ENCODE measurements around the gene CLEC2D.
"Not testable (repeated sequence)": the region's sequence is repeated elsewhere in the genome, so short reads cannot be mapped to it uniquely, and the experiment has no call there.

Gene CLEC2D

DNA sequence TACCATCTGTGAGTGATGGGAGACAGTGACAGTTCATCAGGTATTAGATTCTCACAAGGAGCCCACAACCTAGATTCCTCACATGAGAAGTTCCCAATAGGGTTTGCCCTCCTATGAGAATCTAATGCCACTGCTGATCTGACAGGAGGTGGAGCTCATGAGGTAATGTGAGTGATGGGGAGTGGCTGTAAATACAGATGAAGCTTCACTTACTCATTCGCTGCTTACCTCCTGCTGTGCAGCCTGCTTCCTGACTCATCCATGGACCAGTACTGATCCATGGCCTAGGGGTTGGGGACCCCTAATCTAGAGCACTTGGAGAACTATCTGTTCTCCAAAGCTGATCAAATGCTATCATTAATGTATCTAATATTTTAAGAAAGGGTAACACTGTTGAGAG, 17.7 kb downstream of the CLEC2D start:
- Histone ChIP-seq H3K4me3 (ENCODE audit: low read length) (no peak overlapping the region), H3K4me2 (ENCODE audit: low read length) (no peak overlapping the region), H3K9ac (ENCODE audit: low read depth, low read length) (no peak overlapping the region), H3K4me1 (ENCODE audit: control insufficient read depth, insufficient read depth, low read length) (peaks cover 8% of the 10 kb centered on the region), H3K9me3 (replicated peaks; ENCODE audit: low read length) (no peaks in the 10 kb centered on the region), H3K36me3 (ENCODE audit: insufficient read depth, low read length) (peaks cover 9% of the 10 kb centered on the region), H3K27me3 (ENCODE audit: control insufficient read depth, insufficient read depth, low read length) (no peaks in the 10 kb centered on the region)

DNA sequence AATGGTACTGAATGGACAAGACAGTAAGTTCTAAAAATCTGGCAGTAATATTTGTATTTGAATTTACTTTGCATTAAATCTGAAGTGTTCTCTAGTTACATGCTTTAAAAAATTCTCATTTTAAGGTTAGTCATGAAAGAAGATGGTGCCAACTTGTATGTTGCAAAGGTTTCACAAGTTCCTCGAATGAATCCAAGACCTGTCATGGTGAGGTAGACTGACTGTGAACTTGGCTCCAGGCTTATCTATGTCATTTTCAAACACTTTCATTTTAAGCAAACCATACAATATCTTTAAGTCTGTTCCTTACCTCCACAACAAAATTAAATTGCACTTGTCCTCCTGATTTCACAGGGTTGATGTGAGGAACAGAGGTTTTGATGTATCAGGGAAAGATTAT, 23.4 kb downstream of the CLEC2D start:
- Histone ChIP-seq H3K4me3 (ENCODE audit: low read length) (no peak overlapping the region), H3K27me3 (ENCODE audit: control insufficient read depth, insufficient read depth, low read length) (no peaks in the 10 kb centered on the region), H3K4me1 (ENCODE audit: control insufficient read depth, insufficient read depth, low read length) (no peaks in the 10 kb centered on the region), H3K36me3 (ENCODE audit: insufficient read depth, low read length) (peaks cover 9% of the 10 kb centered on the region), H3K4me2 (ENCODE audit: low read length) (no peak overlapping the region), H3K9me3 (replicated peaks; ENCODE audit: low read length) (no peaks in the 10 kb centered on the region), H3K9ac (ENCODE audit: low read depth, low read length) (no peak overlapping the region)

DNA sequence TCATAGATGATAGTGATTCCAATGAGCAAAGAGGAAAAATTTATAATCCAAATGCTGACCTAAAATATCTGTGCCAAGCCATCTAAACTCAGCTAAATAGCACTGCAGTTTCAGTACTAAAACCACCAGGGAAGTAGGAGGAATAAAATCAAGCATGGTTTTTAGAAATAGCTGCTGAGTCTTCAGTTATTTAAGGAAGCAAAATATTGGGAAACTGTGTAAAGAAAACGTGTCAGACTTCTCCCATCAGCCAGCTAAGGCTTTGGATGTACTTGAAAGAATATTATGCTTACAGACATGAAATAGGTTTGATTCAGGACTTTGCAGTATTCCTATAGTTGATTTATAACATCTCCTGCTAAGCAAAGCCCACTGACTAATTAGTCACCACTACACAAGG, 24.7 kb downstream of the CLEC2D start:
- Histone ChIP-seq H3K4me3 (ENCODE audit: low read length) (no peak overlapping the region), H3K9me3 (replicated peaks; ENCODE audit: low read length) (no peaks in the 10 kb centered on the region), H3K36me3 (ENCODE audit: insufficient read depth, low read length) (peaks cover 4% of the 10 kb centered on the region), H3K4me2 (ENCODE audit: low read length) (no peak overlapping the region), H3K4me1 (ENCODE audit: control insufficient read depth, insufficient read depth, low read length) (no peaks in the 10 kb centered on the region), H3K27me3 (ENCODE audit: control insufficient read depth, insufficient read depth, low read length) (no peaks in the 10 kb centered on the region), H3K9ac (ENCODE audit: low read depth, low read length) (no peak overlapping the region)

DNA sequence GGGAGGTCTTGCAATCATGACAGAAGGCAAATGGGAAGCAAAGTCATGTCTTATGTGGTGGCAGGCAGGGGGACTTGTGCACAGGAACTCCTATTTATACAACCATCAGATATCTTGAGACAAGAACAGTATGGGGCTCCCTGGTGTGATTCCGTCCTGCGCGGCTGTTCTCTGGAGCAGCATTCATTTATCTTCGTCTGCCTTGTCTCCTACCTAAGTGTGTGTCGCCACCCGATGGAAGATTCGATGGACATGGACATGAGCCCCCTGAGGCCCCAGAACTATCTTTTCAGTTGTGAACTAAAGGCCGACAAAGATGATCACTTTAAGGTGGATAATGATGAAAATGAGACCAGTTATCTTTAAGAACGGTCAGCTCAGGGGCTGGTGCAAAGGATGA, 25.6 kb downstream of the CLEC2D start:
- not testable (repeated sequence) for H3K36me3 ChIP-seq (ENCODE audit: insufficient read depth, low read length); H3K4me3 ChIP-seq (ENCODE audit: low read length)

DNA sequence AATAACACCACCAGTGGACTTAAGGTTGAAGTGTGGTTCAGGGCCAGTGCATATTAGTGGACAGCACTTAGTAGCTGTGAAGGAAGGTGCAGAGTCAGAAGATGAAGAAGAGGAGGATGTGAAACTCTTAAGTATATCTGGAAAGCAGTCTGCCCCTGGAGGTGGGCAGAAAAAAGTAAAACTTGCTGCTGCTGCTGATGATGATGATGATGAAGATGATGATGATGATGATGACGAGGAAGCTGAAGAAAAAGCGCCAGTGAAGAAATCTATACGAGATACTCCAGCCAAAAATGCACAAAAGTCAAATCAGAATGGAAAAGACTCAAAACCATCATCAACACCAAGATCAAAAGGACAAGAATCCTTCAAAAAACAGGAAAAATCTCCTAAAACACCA, 26.1 kb downstream of the CLEC2D start:
- not testable (repeated sequence) for H3K4me2 ChIP-seq (ENCODE audit: low read length); H3K9me3 ChIP-seq (replicated peaks; ENCODE audit: low read length); H3K4me1 ChIP-seq (ENCODE audit: control insufficient read depth, insufficient read depth, low read length); H3K36me3 ChIP-seq (ENCODE audit: insufficient read depth, low read length); H3K9ac ChIP-seq (ENCODE audit: low read depth, low read length); H3K27me3 ChIP-seq (ENCODE audit: control insufficient read depth, insufficient read depth, low read length); H3K4me3 ChIP-seq (ENCODE audit: low read length)

More for the DNA sequence above, 25.6 kb downstream of the CLEC2D start:
- not testable (repeated sequence) for H3K9me3 ChIP-seq (replicated peaks; ENCODE audit: low read length); H3K9ac ChIP-seq (ENCODE audit: low read depth, low read length); H3K4me2 ChIP-seq (ENCODE audit: low read length); H3K4me1 ChIP-seq (ENCODE audit: control insufficient read depth, insufficient read depth, low read length); H3K27me3 ChIP-seq (ENCODE audit: control insufficient read depth, insufficient read depth, low read length)

DNA sequence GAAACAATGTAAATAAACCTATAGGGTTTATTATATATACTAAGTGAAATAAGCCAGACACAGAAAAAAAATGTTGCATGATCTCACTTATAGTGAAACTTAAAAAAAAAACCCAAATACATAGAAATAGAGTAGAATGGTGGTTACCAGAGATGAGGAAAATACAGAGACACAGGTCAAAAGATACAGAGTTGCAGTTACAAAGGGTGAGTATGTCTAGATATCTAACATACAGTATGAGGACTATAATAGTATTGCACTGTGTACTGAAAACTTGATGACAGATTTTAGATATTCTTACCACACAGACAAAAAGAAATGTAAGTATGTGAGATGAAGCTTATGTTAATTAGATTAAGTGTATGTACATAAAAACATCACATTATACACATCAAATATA, 28.1 kb downstream of the CLEC2D start:
- H3K27me3 ChIP-seq (ENCODE audit: control insufficient read depth, insufficient read depth, low read length) = no peaks in the 10 kb centered on the region
- no peaks in the 10 kb centered on the region for H3K9me3 ChIP-seq (replicated peaks; ENCODE audit: low read length)
- no peaks in the 10 kb centered on the region for H3K36me3 ChIP-seq (ENCODE audit: insufficient read depth, low read length)
- no peak overlapping the region for H3K4me3 ChIP-seq (ENCODE audit: low read length)
- no peak overlapping the region for H3K9ac ChIP-seq (ENCODE audit: low read depth, low read length)
- H3K4me2 ChIP-seq (ENCODE audit: low read length) = no peak overlapping the region
- peaks cover 5% of the 10 kb centered on the region for H3K4me1 ChIP-seq (ENCODE audit: control insufficient read depth, insufficient read depth, low read length)

DNA sequence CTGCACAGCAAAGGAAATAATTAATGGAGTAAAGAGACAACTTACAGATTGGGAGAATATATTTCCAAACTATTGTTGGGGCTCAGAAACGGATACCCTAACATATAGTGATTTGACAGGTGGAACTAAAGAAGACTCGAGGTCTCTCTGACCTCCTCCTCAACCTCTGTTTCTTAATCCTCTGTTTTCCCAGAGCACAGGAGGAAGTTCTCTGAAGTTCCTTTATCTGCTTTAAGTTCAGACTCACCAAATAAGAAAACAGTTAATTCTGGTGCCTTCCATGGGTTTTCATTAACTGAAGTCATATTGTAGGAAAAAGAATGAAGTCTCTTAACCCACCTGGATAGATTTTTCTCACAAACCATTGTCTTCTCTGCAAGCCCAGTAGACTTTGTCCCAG, 29.2 kb downstream of the CLEC2D start:
- no peaks in the 10 kb centered on the region for H3K9me3 ChIP-seq (replicated peaks; ENCODE audit: low read length)
- H3K9ac ChIP-seq (ENCODE audit: low read depth, low read length) = no peak overlapping the region
- H3K36me3 ChIP-seq (ENCODE audit: insufficient read depth, low read length) = no peaks in the 10 kb centered on the region
- H3K4me3 ChIP-seq (ENCODE audit: low read length) = no peak overlapping the region
- no peaks in the 10 kb centered on the region for H3K27me3 ChIP-seq (ENCODE audit: control insufficient read depth, insufficient read depth, low read length)
- peaks cover 5% of the 10 kb centered on the region for H3K4me1 ChIP-seq (ENCODE audit: control insufficient read depth, insufficient read depth, low read length)
- H3K4me2 ChIP-seq (ENCODE audit: low read length) = no peak overlapping the region

DNA sequence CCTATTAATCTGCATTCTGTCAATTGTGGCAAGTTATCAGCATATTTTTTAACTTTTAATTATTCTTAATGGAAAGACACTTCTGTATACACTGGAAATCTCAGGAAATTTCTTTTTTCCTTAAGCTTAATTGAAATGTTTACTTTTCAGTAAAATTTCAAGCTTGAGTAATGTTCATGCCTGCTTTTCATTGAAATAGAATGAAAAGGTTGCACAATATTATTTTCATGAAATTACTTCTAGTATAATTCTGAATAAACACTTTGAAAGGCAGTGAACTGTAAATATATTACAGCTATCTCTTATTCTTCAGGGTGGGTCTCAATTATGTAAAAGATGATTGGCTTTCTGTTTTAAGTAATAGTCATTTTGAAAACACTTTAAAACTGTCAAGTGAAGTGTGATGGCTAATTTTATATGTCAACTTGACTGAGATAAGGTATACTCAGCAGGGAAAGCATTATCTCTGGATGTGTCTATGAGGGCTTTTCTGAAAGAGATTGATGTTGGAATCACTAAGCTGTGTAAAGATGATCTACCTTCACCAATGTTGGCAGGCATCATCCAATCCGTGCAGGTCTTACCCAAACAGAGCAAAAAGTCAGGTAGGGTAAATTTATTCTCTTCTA, 29.9 kb downstream of the CLEC2D start:
- Histone ChIP-seq H3K4me1 (ENCODE audit: control insufficient read depth, insufficient read depth, low read length) (peaks cover 5% of the 10 kb centered on the region), H3K4me3 (ENCODE audit: low read length) (no peak overlapping the region), H3K9me3 (replicated peaks; ENCODE audit: low read length) (no peaks in the 10 kb centered on the region), H3K4me2 (ENCODE audit: low read length) (peak overlapping the region; percentile 25), H3K9ac (ENCODE audit: low read depth, low read length) (no peak overlapping the region), H3K27me3 (ENCODE audit: control insufficient read depth, insufficient read depth, low read length) (no peaks in the 10 kb centered on the region), H3K36me3 (ENCODE audit: insufficient read depth, low read length) (no peaks in the 10 kb centered on the region)

DNA sequence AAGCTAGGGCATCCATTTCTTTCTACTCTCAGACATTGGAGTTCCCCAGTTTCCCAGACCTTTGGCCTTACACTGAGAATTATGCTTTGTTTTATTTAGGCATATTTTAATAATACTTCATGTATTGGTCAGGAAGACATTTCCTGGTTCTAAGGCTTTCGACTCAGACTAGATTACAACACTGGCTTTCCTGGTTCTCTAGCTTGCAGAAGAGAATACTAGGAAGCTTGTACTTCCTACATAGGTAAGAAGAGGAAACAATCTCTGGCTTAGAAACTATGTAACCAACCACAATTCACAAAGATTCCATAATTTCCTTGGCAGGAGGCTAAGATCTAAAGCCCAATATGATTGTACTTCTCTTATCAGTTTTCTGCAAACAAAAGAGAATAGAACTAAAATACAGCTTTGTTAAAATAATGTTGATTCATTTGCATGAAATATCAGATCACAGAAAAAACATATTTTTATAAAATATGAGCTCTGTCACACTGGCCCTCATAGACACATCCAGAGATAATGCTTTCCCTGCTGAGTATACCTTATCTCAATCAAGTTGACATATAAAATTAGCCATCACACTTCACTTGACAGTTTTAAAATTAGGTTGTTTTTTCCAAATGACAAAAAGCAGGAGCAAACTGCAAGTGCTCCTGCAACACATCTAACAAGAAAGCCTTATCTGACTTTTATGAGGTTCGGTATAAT, 30.5 kb downstream of the CLEC2D start:
- Histone ChIP-seq H3K9ac (ENCODE audit: low read depth, low read length) (no peak overlapping the region), H3K4me1 (ENCODE audit: control insufficient read depth, insufficient read depth, low read length) (peaks cover 5% of the 10 kb centered on the region), H3K27me3 (ENCODE audit: control insufficient read depth, insufficient read depth, low read length) (no peaks in the 10 kb centered on the region), H3K9me3 (replicated peaks; ENCODE audit: low read length) (no peaks in the 10 kb centered on the region), H3K36me3 (ENCODE audit: insufficient read depth, low read length) (no peaks in the 10 kb centered on the region), H3K4me3 (ENCODE audit: low read length) (no peak overlapping the region), H3K4me2 (ENCODE audit: low read length) (peak overlapping the region; percentile 25)

DNA sequence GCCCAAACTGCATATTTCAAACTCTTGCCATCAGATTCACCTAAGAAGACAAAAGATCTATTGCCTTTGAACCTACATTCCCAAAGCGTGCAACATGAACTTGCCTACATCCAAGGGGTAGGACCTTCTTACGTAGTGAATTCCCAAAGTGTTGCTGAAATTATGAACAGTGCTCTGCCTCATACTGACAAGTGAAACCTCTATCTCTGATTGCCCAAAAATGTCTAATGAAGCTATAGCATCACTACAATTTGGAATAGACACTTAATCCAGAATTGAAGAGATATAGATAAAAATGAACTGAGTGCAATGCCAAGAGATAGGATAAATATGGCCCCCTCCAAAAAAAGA, 31.1 kb downstream of the CLEC2D start:
- Histone ChIP-seq H3K4me2 (ENCODE audit: low read length) (no peak overlapping the region), H3K4me3 (ENCODE audit: low read length) (no peak overlapping the region), H3K9me3 (replicated peaks; ENCODE audit: low read length) (no peaks in the 10 kb centered on the region), H3K9ac (ENCODE audit: low read depth, low read length) (no peak overlapping the region), H3K36me3 (ENCODE audit: insufficient read depth, low read length) (no peaks in the 10 kb centered on the region), H3K27me3 (ENCODE audit: control insufficient read depth, insufficient read depth, low read length) (no peaks in the 10 kb centered on the region), H3K4me1 (ENCODE audit: control insufficient read depth, insufficient read depth, low read length) (peaks cover 5% of the 10 kb centered on the region)

DNA sequence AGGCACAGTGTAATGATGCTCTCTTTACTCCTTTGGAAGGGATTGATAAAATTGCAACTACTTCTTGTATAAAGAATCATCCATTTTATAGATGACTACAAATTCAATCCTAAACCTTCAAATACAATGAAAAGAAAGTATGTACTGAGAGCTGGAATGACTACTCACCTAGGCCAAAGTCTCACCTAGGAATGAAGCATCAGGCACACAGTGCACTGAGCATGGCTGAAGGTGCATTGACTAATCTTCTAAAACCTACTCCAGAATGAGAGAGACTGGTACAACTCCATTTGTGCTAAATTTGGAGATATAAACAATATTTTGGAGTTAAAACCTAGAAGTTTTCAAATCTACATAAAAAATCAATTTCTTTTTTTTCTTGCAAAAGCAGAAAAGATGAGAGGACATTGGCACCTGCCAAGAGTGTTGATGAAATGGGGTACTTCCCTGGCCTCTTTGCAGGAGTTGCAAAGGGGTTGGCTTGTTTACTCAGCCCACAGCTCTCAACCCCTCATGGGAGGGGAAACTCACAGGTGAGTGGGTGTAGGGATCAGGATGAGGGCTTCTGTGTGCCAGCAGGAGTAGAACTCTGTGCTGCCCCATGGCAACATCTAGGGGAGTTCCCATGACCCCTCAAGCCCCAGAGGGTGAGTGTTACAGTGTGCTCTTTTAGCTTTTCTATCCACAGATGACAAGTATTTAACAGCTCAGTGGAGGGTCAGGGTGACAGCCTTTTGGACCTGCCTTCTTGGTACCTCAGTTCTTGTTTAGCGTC, 32.1 kb downstream of the CLEC2D start:
- H3K9me3 ChIP-seq (replicated peaks; ENCODE audit: low read length) = no peaks in the 10 kb centered on the region
- H3K4me1 ChIP-seq (ENCODE audit: control insufficient read depth, insufficient read depth, low read length) = peaks cover 5% of the 10 kb centered on the region
- no peak overlapping the region for H3K4me3 ChIP-seq (ENCODE audit: low read length)
- no peaks in the 10 kb centered on the region for H3K27me3 ChIP-seq (ENCODE audit: control insufficient read depth, insufficient read depth, low read length)
- H3K36me3 ChIP-seq (ENCODE audit: insufficient read depth, low read length) = no peaks in the 10 kb centered on the region
- no peak overlapping the region for H3K9ac ChIP-seq (ENCODE audit: low read depth, low read length)
- no peak overlapping the region for H3K4me2 ChIP-seq (ENCODE audit: low read length)

Data from skeletal muscle satellite cell (primary cell).